ENCODE results near the gene SLC23A3.

Gene SLC23A3

GRCh38 chr2:219175928-219176817 lies 6.3 kb upstream of the SLC23A3 start:
- DNase-seq (ENCODE audit: low read depth): peak; percentile 60

GRCh38 chr2:219175486-219175885 lies 5.7 kb upstream of the SLC23A3 start:
- no peak for DNase-seq (ENCODE audit: low read depth)

- no peak for DNase-seq (ENCODE audit: low read depth)
Observed at GRCh38 chr2:219174801-219175200, 5.0 kb upstream of the SLC23A3 start.

GRCh38 chr2:219174146-219174545 lies 4.3 kb upstream of the SLC23A3 start:
- no peak for DNase-seq (ENCODE audit: low read depth)

- no peak for DNase-seq (ENCODE audit: low read depth)
Observed at GRCh38 chr2:219173176-219173575, 3.3 kb upstream of the SLC23A3 start.

- DNase-seq (ENCODE audit: low read depth): no peak
Observed at GRCh38 chr2:219172231-219173154, 2.7 kb upstream of the SLC23A3 start.

GRCh38 chr2:219171231-219171651 lies 1.4 kb upstream of the SLC23A3 start:
- peak; percentile 96 for DNase-seq (ENCODE audit: low read depth)

- no peak for DNase-seq (ENCODE audit: low read depth)
Observed at GRCh38 chr2:219168932-219169331, 897 bp downstream of the SLC23A3 start.

GRCh38 chr2:219168526-219168925 lies 1.3 kb downstream of the SLC23A3 start:
- DNase-seq (ENCODE audit: low read depth): no peak

- no peak for DNase-seq (ENCODE audit: low read depth)
Observed at GRCh38 chr2:219167997-219168396, 1.8 kb downstream of the SLC23A3 start.

GRCh38 chr2:219165058-219165911 lies 4.5 kb downstream of the SLC23A3 start:
- no peak for DNase-seq (ENCODE audit: low read depth)

- DNase-seq (ENCODE audit: low read depth): no peak
Observed at GRCh38 chr2:219163156-219163555, 6.7 kb downstream of the SLC23A3 start.

- DNase-seq (ENCODE audit: low read depth): no peak
Observed at GRCh38 chr2:219161097-219161496, 8.7 kb downstream of the SLC23A3 start.

- DNase-seq (ENCODE audit: low read depth): peak; percentile 95
Observed at GRCh38 chr2:219160186-219161017, 9.4 kb downstream of the SLC23A3 start, which contains the start of gene NHEJ1. TSS of gene NHEJ1 (minus strand) at chr2:219160815. CDS start at chr2:219158362, 2,453 bp downstream.

GRCh38 chr2:219159771-219160185 lies 10.1 kb downstream of the SLC23A3 start:
- no peak for DNase-seq (ENCODE audit: low read depth)

- DNase-seq (ENCODE audit: low read depth): peak; percentile 82
Observed at GRCh38 chr2:219158586-219158985, 11.2 kb downstream of the SLC23A3 start.

- no peak for DNase-seq (ENCODE audit: low read depth)
Observed at GRCh38 chr2:219158025-219158424, 11.8 kb downstream of the SLC23A3 start.

GRCh38 chr2:219157396-219157795 lies 12.4 kb downstream of the SLC23A3 start:
- DNase-seq (ENCODE audit: low read depth): no peak

- DNase-seq (ENCODE audit: low read depth): peak; percentile 78
Observed at GRCh38 chr2:219155054-219155644, 14.7 kb downstream of the SLC23A3 start.

- peak; percentile 36 for DNase-seq (ENCODE audit: low read depth)
Observed at GRCh38 chr2:219149667-219150066, 20.2 kb downstream of the SLC23A3 start.
